HCT116 (cell line): ENCODE measurements around the gene GNLY. TPM values are rescaled to one million over a fixed set of nuclear protein-coding genes. Genes with fewer than 3 reads are reported as not detected.

ENCODE experiments used
- ATAC-seq: fragments of 200-7000 bp; cut with Tn5 transposase; 2 replicates; pipeline ENCODE4 v1.9.1; 2020; ENCODE audit warnings: mild to moderate bottlenecking, moderate library complexity
- BruUV-seq: library from RNA; stranded (reverse); fragments of 400-500 nt; replicated peaks from 2 replicates; lab custom pipeline; 2021; lab: Mats Ljungman, UMichigan
- CTCF ChIA-PET: fragments of 300-600 bp; sonication (Branson Sonifier 250); formaldehyde crosslinking; loops from one replicate; lab custom pipeline; 2021; ENCODE audit warnings: antibody characterized with exemption; lab: Charles Lee
- POLR2A ChIA-PET: fragments of 300-600, 350-600 bp; sonication (Branson Sonifier 250); formaldehyde crosslinking; loops from one replicate; lab custom pipeline; 2021; ENCODE audit warnings: antibody characterized with exemption; lab: Charles Lee
- RAD21 ChIA-PET, 2 experiments: fragments of 300-600 bp; sonication (Branson Sonifier 250); formaldehyde crosslinking; loops; one replicate each; lab custom pipeline; 2023; ENCODE audit warnings: low total read pairs in 2 of 2; ENCODE audit not compliant: uncharacterized antibody in 2 of 2, unreplicated experiment in 2 of 2, low non-redundant PET in 1 of 2; lab: Charles Lee
- DNase-seq: peaks from one replicate; pipeline ENCODE4 v3.0.0-alpha.2; 2010; ENCODE audit warnings: low read depth, low spot score
- H2AFZ ChIP-seq: fragments of 200-600 bp; shearing (Covaris generic), sonication (generic); 2 replicates; pipeline ENCODE4 v1.6.1; 2017; ENCODE audit warnings: low read depth, mixed run types, mixed read lengths, antibody characterized with exemption, low read length; ENCODE audit not compliant: poor library complexity, severe bottlenecking
- H3K27ac ChIP-seq: 2 replicates; pipeline ENCODE4 v1.5.1; 2012; ENCODE audit warnings: low read depth, low read length
- H3K27me3 ChIP-seq: fragments of 200-600 bp; sonication (generic); 2 replicates; pipeline ENCODE4 v1.6.1; 2016; ENCODE audit warnings: mixed run types, low read length, mixed read lengths; ENCODE audit not compliant: insufficient read depth
- H3K36me3 ChIP-seq, 2 experiments: fragments of 200-500 bp in 1 of 2; fragments of 200-600 bp in 1 of 2; sonication (Bioruptor generic) in 1 of 2; sonication (generic) in 1 of 2; 2 replicates each; pipeline versions ENCODE4 v1.5.1 to v1.6.1; 2014 to 2016; ENCODE audit warnings: low read length in 2 of 2, inconsistent platforms in 1 of 2, mixed read lengths in 1 of 2, mixed run types in 1 of 2; ENCODE audit not compliant: insufficient read depth in 2 of 2, control insufficient read depth in 1 of 2
- H3K4me1 ChIP-seq, 2 experiments: fragments of 200-600 bp in 1 of 2; sonication (generic) in 1 of 2; 2 replicates each; pipeline versions ENCODE4 v1.5.1 to v1.6.1; 2012 to 2017; ENCODE audit warnings: low read length in 2 of 2, inconsistent platforms in 1 of 2, mild to moderate bottlenecking in 1 of 2, mixed read lengths in 1 of 2, mixed run types in 1 of 2, moderate library complexity in 1 of 2; ENCODE audit not compliant: insufficient read depth in 2 of 2, control insufficient read depth in 1 of 2
- H3K4me2 ChIP-seq: fragments of 200-600 bp; sonication (generic); 2 replicates; pipeline ENCODE4 v1.6.1; 2017; ENCODE audit warnings: mixed run types, low read length, mixed read lengths
- H3K4me3 ChIP-seq, 2 experiments: fragments of 200-600 bp in 1 of 2; sonication (generic) in 1 of 2; replicated peaks in 1 of 2; 2 replicates each; pipeline ENCODE4 v1.5.1; 2011 to 2016; ENCODE audit warnings: low read length in 2 of 2, control low read depth in 1 of 2, low read depth in 1 of 2, mild to moderate bottlenecking in 1 of 2, mixed read lengths in 1 of 2, mixed run types in 1 of 2
- H3K79me2 ChIP-seq: fragments of 200-600 bp; sonication (generic); 2 replicates; pipeline ENCODE4 v1.6.1; 2017; ENCODE audit warnings: mild to moderate bottlenecking, mixed run types, low read length, moderate library complexity, mixed read lengths; ENCODE audit not compliant: insufficient read depth
- H3K9ac ChIP-seq: fragments of 200-600 bp; sonication (generic); 2 replicates; pipeline ENCODE4 v1.6.1; 2016; ENCODE audit warnings: low read length, mixed read lengths
- H3K9me2 ChIP-seq: fragments of 200-600 bp; sonication (generic), shearing (Covaris generic); 2 replicates; pipeline ENCODE4 v1.6.1; 2017; ENCODE audit warnings: mixed run types, mild to moderate bottlenecking, moderate library complexity; ENCODE audit not compliant: insufficient read depth
- H3K9me3 ChIP-seq, 2 experiments: fragments of 200-500 bp in 1 of 2; fragments of 200-600 bp in 1 of 2; sonication (Bioruptor generic) in 1 of 2; sonication (generic) in 1 of 2; 2 replicates each; pipeline ENCODE4 v1.6.1; 2014 to 2017; ENCODE audit warnings: low read length in 2 of 2, mixed read lengths in 2 of 2, inconsistent platforms in 1 of 2, low read depth in 1 of 2, mild to moderate bottlenecking in 1 of 2, mixed run types in 1 of 2, moderate library complexity in 1 of 2; ENCODE audit not compliant: control insufficient read depth in 1 of 2, insufficient read depth in 1 of 2
- H4K20me1 ChIP-seq: fragments of 200-600 bp; sonication (generic), shearing (Covaris generic); 2 replicates; pipeline ENCODE4 v1.6.1; 2017; ENCODE audit warnings: mixed run types, mild to moderate bottlenecking, moderate library complexity; ENCODE audit not compliant: insufficient read depth
- CBX3 ChIP-seq: IDR thresholded peaks from 2 replicates; pipeline ENCODE4 v1.6.1; 2012; ENCODE audit warnings: low read depth
- CEBPB ChIP-seq: IDR thresholded peaks from 2 replicates; pipeline ENCODE4 v1.6.1; 2012; ENCODE audit warnings: low read depth
- EGR1 ChIP-seq: IDR thresholded peaks from 2 replicates; pipeline ENCODE4 v1.6.1; 2012; ENCODE audit warnings: low read depth
- ELF1 ChIP-seq: IDR thresholded peaks from 2 replicates; pipeline ENCODE4 v1.6.1; 2012; ENCODE audit warnings: low read depth, borderline replicate concordance
- EZH2 ChIP-seq: fragments of 200-600 bp; sonication (generic); IDR thresholded peaks from 2 replicates; pipeline ENCODE4 v1.6.1; 2017; ENCODE audit warnings: antibody characterized with exemption, mixed run types
- EZH2phosphoT487 ChIP-seq: fragments of 200-600 bp; IDR thresholded peaks from 2 replicates; pipeline ENCODE4 v1.6.1; 2018; ENCODE audit warnings: antibody characterized with exemption, borderline replicate concordance
- FOSL1 ChIP-seq: IDR thresholded peaks from 2 replicates; pipeline ENCODE4 v1.6.1; 2012; ENCODE audit warnings: low read depth
- JUND ChIP-seq: IDR thresholded peaks from 2 replicates; pipeline ENCODE4 v1.6.1; 2012
- MAX ChIP-seq: IDR thresholded peaks from 2 replicates; pipeline ENCODE4 v1.6.1; 2012
- POLR2A ChIP-seq: IDR thresholded peaks from 2 replicates; pipeline ENCODE4 v1.7.0; 2011; ENCODE audit warnings: borderline replicate concordance; ENCODE audit not compliant: insufficient read depth, insufficient read length; ENCODE audit errors: extremely low read depth
- POLR2AphosphoS5 ChIP-seq: IDR thresholded peaks from 2 replicates; pipeline ENCODE4 v1.6.1; 2011; ENCODE audit warnings: mild to moderate bottlenecking, low read depth, low read length, moderate library complexity
- SP1 ChIP-seq: IDR thresholded peaks from 2 replicates; pipeline ENCODE4 v1.6.1; 2012; ENCODE audit warnings: low read depth
- TCF7L2 ChIP-seq: IDR thresholded peaks from 2 replicates; pipeline ENCODE4 v1.7.0; 2011; ENCODE audit warnings: borderline replicate concordance, inconsistent platforms; ENCODE audit not compliant: insufficient read depth, insufficient read length; ENCODE audit errors: extremely low read depth
- YY1 ChIP-seq: IDR thresholded peaks from 2 replicates; pipeline ENCODE4 v1.6.1; 2011; ENCODE audit warnings: low read length, low read depth, moderate library complexity, mild to moderate bottlenecking; ENCODE audit not compliant: insufficient replicate concordance; ENCODE audit errors: extremely low read depth
- ZBTB33 ChIP-seq: IDR thresholded peaks from 2 replicates; pipeline ENCODE4 v1.6.1; 2011; ENCODE audit warnings: mild to moderate bottlenecking, low read length, moderate library complexity; ENCODE audit not compliant: insufficient replicate concordance; ENCODE audit errors: extremely low read depth
- ZFX ChIP-seq: fragments of 450-650 bp; IDR thresholded peaks from 2 replicates; pipeline ENCODE4 v1.6.1; 2017
- ZNF274 ChIP-seq: fragments of 200-500 bp; sonication (Bioruptor generic); IDR thresholded peaks from 2 replicates; pipeline ENCODE4 v1.6.1; 2014; ENCODE audit warnings: mild to moderate bottlenecking, low read depth, low read length, inconsistent platforms
- intact Hi-C: fragments of 100-400 bp; cut with micrococcal nuclease; formaldehyde crosslinking; loops from 2 replicates; pipeline ENCODE4 v1.10.0; 2022
- total RNA-seq: library from RNA; stranded (reverse); gene quantifications from one replicate; pipeline ENCODE4 v1.2.1, GENCODE V29; 2021; ENCODE audit not compliant: unreplicated experiment
- TF ChIP-seq, protein P1 (sequence below), 3 experiments: fragments of 200-600 bp in 1 of 3; sonication (generic) in 1 of 3; IDR thresholded peaks in 2 of 3; conservative IDR thresholded peaks in 1 of 3; 2 replicates each; pipeline ENCODE4 v1.5.1; 2012 to 2017; ENCODE audit warnings: low read depth in 2 of 3, low read length in 2 of 3, antibody characterized with exemption in 1 of 3, borderline replicate concordance in 1 of 3, control low read depth in 1 of 3, mild to moderate bottlenecking in 1 of 3, mixed read lengths in 1 of 3, mixed run types in 1 of 3, moderate library complexity in 1 of 3; ENCODE audit not compliant: insufficient read depth in 1 of 3

GNLY gene
- total RNA-seq, 1 experiment from 2014 or later, result 0.74 TPM

GRCh38 chr2:85674417-85674816 is 19.7 kb upstream of the GNLY start:
- H3K9me3 ChIP-seq, result no peaks in the 10 kb centered on the region
- no peaks in the 10 kb centered on the region for H4K20me1 ChIP-seq
- no peak for DNase-seq
- TF ChIP-seq EZH2phosphoT487 (no peak), CEBPB (no peak), ELF1 (no peak), EZH2 (no peak), ZBTB33 (no peak), SP1 (no peak), POLR2AphosphoS5 (no peak), FOSL1 (no peak), MAX (no peak), EGR1 (no peak), TCF7L2 (no peak), POLR2A (no peak), ZFX (no peak), ZNF274 (no peak), CBX3 (no peak), YY1 (no peak), JUND (no peak)
- TF ChIP-seq, protein P1, sequence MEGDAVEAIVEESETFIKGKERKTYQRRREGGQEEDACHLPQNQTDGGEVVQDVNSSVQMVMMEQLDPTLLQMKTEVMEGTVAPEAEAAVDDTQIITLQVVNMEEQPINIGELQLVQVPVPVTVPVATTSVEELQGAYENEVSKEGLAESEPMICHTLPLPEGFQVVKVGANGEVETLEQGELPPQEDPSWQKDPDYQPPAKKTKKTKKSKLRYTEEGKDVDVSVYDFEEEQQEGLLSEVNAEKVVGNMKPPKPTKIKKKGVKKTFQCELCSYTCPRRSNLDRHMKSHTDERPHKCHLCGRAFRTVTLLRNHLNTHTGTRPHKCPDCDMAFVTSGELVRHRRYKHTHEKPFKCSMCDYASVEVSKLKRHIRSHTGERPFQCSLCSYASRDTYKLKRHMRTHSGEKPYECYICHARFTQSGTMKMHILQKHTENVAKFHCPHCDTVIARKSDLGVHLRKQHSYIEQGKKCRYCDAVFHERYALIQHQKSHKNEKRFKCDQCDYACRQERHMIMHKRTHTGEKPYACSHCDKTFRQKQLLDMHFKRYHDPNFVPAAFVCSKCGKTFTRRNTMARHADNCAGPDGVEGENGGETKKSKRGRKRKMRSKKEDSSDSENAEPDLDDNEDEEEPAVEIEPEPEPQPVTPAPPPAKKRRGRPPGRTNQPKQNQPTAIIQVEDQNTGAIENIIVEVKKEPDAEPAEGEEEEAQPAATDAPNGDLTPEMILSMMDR (IDR thresholded peaks at IDR 0.05 in 2 of 3, conservative IDR thresholded peaks at IDR 0.05 in 1 of 3; ENCODE audit: borderline replicate concordance in 1 of 3, insufficient read depth in 1 of 3, low read depth in 2 of 3, low read length in 2 of 3), result no peak
- RAD21 ChIA-PET, result no interaction called here
- CTCF ChIA-PET, result no interaction called here
- no peaks in the 10 kb centered on the region for H3K36me3 ChIP-seq
- POLR2A ChIA-PET, result no interaction called here
- H2AFZ ChIP-seq, result no peak overlapping the region
- H3K27ac ChIP-seq, result no peak overlapping the region
- H3K4me3 ChIP-seq, result no peak overlapping the region
- intact Hi-C loops, result no loop called here
- no peaks in the 10 kb centered on the region for H3K79me2 ChIP-seq
- no TSS peak for BruUV-seq
- no peak overlapping the region for H3K9ac ChIP-seq
- H3K4me1 ChIP-seq, result peaks cover 3 to 8% of the 10 kb centered on the region in 2 experiments; a peak in 3 of 4 replicates
- no peaks in the 10 kb centered on the region for H3K27me3 ChIP-seq
- ATAC-seq, result no peak
- no peaks in the 10 kb centered on the region for H3K9me2 ChIP-seq
- H3K4me2 ChIP-seq, result no peak overlapping the region
